ENCODE results near the gene ODAD3. TPM values are rescaled to one million over a fixed set of nuclear protein-coding genes. Genes with fewer than 3 reads are reported as not detected.

The ODAD3 gene
- total and polyA plus RNA-seq, 10 of the 15 experiments (the other 5 are each of a cell fraction or from before 2014, with no cell fraction given), result 0.11 to 0.39 (median 0.28) TPM; not detected in 7

- TF ChIP-seq ZNF207 (IDR thresholded peaks at IDR 0.05; ENCODE audit: borderline replicate concordance) (no peak), IRF3 (IDR thresholded peaks at IDR 0.05) (no peak), NFYA (IDR thresholded peaks at IDR 0.05; ENCODE audit: borderline replicate concordance, low read depth, low read length) (no peak), ZNF622 (IDR thresholded peaks at IDR 0.05) (no peak), NFXL1 (IDR thresholded peaks at IDR 0.05; ENCODE audit: borderline replicate concordance) (no peak)
Observed at GRCh38 chr19:11378319-11379189, 56.4 kb downstream of the ODAD3 start (continued).

- Histone ChIP-seq H4K20me1 (ENCODE audit: control insufficient read depth, insufficient read depth) (no peaks in the 10 kb centered on the region), H3K4me2 (ENCODE audit: control insufficient read depth, insufficient read depth) (0 out of 2 replicates have a peak overlapping the region, but pooled peaks have one; percentile 42), H3K27me3 (replicated peaks in 1 of 2; ENCODE audit: control insufficient read depth in 2 of 2, insufficient read depth in 2 of 2, low read length in 1 of 2) (peaks cover 0 to 1% of the 10 kb centered on the region in 2 experiments; a peak in 2 of 4 replicates), H3K27ac (ENCODE audit: control insufficient read depth, insufficient read depth) (no peak overlapping the region), H3K4me3 (no peak overlapping the region), H3K79me2 (ENCODE audit: control insufficient read depth, insufficient read depth, low read length) (peaks cover 10% of the 10 kb centered on the region), H3K4me1 (ENCODE audit: control insufficient read depth, insufficient read depth, low read length) (peaks cover 31% of the 10 kb centered on the region), H3K36me3 (ENCODE audit: control insufficient read depth in 2 of 2, insufficient read depth in 2 of 2, low read length in 1 of 2) (no peaks in the 10 kb centered on the region), H2AFZ (ENCODE audit: control insufficient read depth, low read depth, low read length) (no peak overlapping the region), H3K9ac (ENCODE audit: control insufficient read depth, insufficient read depth, low read length) (no peak overlapping the region), H3K9me3 (replicated peaks; ENCODE audit: control insufficient read depth, insufficient read depth, low read length) (no peaks in the 10 kb centered on the region)
- ChIA-PET SMC1A (ENCODE audit: uncharacterized antibody, unreplicated experiment) (interaction anchor here (0.6 to 6.1 kb wide), 13 partner anchors 9 to 211 kb away, joined by 3 to 40 read pairs (median 4); partner anchors contain the start of genes ANGPTL8, CCDC159, TMEM205 and TSPAN16), CTCF (interaction anchor here (0.6 to 5.6 kb wide), 23 partner anchors 10 to 341 kb away, joined by 3 to 62 read pairs (median 4); partner anchors contain the start of genes CCDC159, ODAD3, PRKCSH and RAB3D), POLR2A (interaction anchor here (1.1 to 4.8 kb wide), 8 partner anchors 9 to 181 kb away, joined by 3 to 48 read pairs (median 4); partner anchors contain the start of genes CCDC159, ELOF1, ODAD3 and RAB3D), RAD21 (ENCODE audit: unreplicated experiment) (interaction anchor here (0.8 to 5.2 kb wide), 13 partner anchors 9 to 181 kb away, joined by 3 to 36 read pairs (median 3); partner anchors contain the start of genes CCDC159, ECSIT, ELOF1 and TMEM205)
- in situ Hi-C loops (cut with MboI) (no loop called here), intact Hi-C loops (cut with micrococcal nuclease; ENCODE audit: unreplicated experiment) (no loop called here)
- FAIRE-seq (no peak), ATAC-seq (no peak), DNase-seq (ENCODE audit: low read depth, low spot score) (no peak)
- BruUV-seq (replicated peaks), result no TSS peak
- 100% methylated on average over 3 of the region's 3 CpGs for WGBS (ENCODE audit: insufficient coverage, insufficient replicate concordance, low lambda C conversion rate, missing lambda C conversion rate)
- TF ChIP-seq REST (IDR thresholded peaks at IDR 0.05; ENCODE audit: low read depth, low read length) (no peak), ZZZ3 (IDR thresholded peaks at IDR 0.05; ENCODE audit: control insufficient read depth, insufficient read length, low read depth) (no peak), NFYA (IDR thresholded peaks at IDR 0.05; ENCODE audit: borderline replicate concordance, low read depth, low read length) (no peak), FOS (IDR thresholded peaks at IDR 0.05; ENCODE audit: borderline replicate concordance, extremely low read depth, insufficient read length) (no peak), MAX (IDR thresholded peaks at IDR 0.05; ENCODE audit: low read depth, low read length) (no peak), CHD1 (IDR thresholded peaks at IDR 0.05; ENCODE audit: low read depth, low read length) (no peak), CBX5 (IDR thresholded peaks at IDR 0.05; ENCODE audit: low read depth) (no peak), CHD4 (IDR thresholded peaks at IDR 0.05) (no peak), SP1 (IDR thresholded peaks at IDR 0.05; ENCODE audit: low read depth, low read length) (no peak), ZSCAN29 (IDR thresholded peaks at IDR 0.05) (no peak), BCL3 (IDR thresholded peaks at IDR 0.05; ENCODE audit: borderline replicate concordance, insufficient read depth, low read depth, low read length, poor library complexity, severe bottlenecking) (no peak)
Observed at GRCh38 chr19:11377756-11378155, 57.2 kb downstream of the ODAD3 start.

All from GM12878 (cell line).